Adipocyte (in vitro differentiated cells): ENCODE measurements around the gene AKAP5.

Experiments used
- DNase-seq: peaks from one replicate; pipeline ENCODE4 v3.0.0-alpha.2; 2015; ENCODE audit warnings: low read depth
- H3K27me3 ChIP-seq: replicated peaks from 2 replicates; pipeline ENCODE4 v1.7.0; 2013; ENCODE audit warnings: mild to moderate bottlenecking, low read length, moderate library complexity; ENCODE audit not compliant: control insufficient read depth, insufficient read depth
- H3K36me3 ChIP-seq: 2 replicates; pipeline ENCODE4 v1.7.0; 2013; ENCODE audit warnings: low read length, mild to moderate bottlenecking, moderate library complexity; ENCODE audit not compliant: control insufficient read depth, insufficient read depth, severe bottlenecking
- H3K4me1 ChIP-seq: 2 replicates; pipeline ENCODE4 v1.7.0; 2013; ENCODE audit warnings: mild to moderate bottlenecking, low read length, moderate library complexity; ENCODE audit not compliant: control insufficient read depth, insufficient read depth
- H3K4me3 ChIP-seq: 2 replicates; pipeline ENCODE4 v1.7.0; 2013; ENCODE audit warnings: mild to moderate bottlenecking, low read length, moderate library complexity
- H3K9ac ChIP-seq: 2 replicates; pipeline ENCODE4 v1.7.0; 2013; ENCODE audit warnings: mild to moderate bottlenecking, low read length, moderate library complexity
- H3K9me3 ChIP-seq: 2 replicates; pipeline ENCODE4 v1.7.0; 2013; ENCODE audit warnings: mild to moderate bottlenecking, low read length, moderate library complexity; ENCODE audit not compliant: control insufficient read depth

The AKAP5 gene

GRCh38 chr14:64461221-64461620 lies 4.1 kb upstream of the AKAP5 start:
- no peak overlapping the region for H3K9ac ChIP-seq
- H3K27me3 ChIP-seq, result no peaks in the 10 kb centered on the region
- no peak for DNase-seq
- H3K4me3 ChIP-seq, result no peak overlapping the region
- peaks cover 12% of the 10 kb centered on the region for H3K4me1 ChIP-seq
- H3K36me3 ChIP-seq, result peaks cover 36% of the 10 kb centered on the region
- H3K9me3 ChIP-seq, result no peaks in the 10 kb centered on the region

GRCh38 chr14:64463195-64463594 lies 2.1 kb upstream of the AKAP5 start:
- no peaks in the 10 kb centered on the region for H3K27me3 ChIP-seq
- H3K36me3 ChIP-seq, result peaks cover 22% of the 10 kb centered on the region
- no peak for DNase-seq
- H3K4me1 ChIP-seq, result peaks cover 28% of the 10 kb centered on the region
- no peak overlapping the region for H3K4me3 ChIP-seq
- no peaks in the 10 kb centered on the region for H3K9me3 ChIP-seq
- H3K9ac ChIP-seq, result no peak overlapping the region

GRCh38 chr14:64463873-64464272 lies 1.4 kb upstream of the AKAP5 start:
- Histone ChIP-seq H3K4me1 (peaks cover 28% of the 10 kb centered on the region), H3K36me3 (peaks cover 16% of the 10 kb centered on the region), H3K9me3 (no peaks in the 10 kb centered on the region), H3K4me3 (no peak overlapping the region), H3K27me3 (no peaks in the 10 kb centered on the region), H3K9ac (no peak overlapping the region)
- DNase-seq, result no peak

- peak overlapping the region; percentile 25 for H3K9ac ChIP-seq
- peaks cover 9% of the 10 kb centered on the region for H3K36me3 ChIP-seq
- peak overlapping the region; percentile 83 for H3K4me3 ChIP-seq
- no peaks in the 10 kb centered on the region for H3K9me3 ChIP-seq
- no peaks in the 10 kb centered on the region for H3K27me3 ChIP-seq
- peaks cover 25% of the 10 kb centered on the region for H3K4me1 ChIP-seq
- no peak for DNase-seq
Observed at GRCh38 chr14:64464651-64465050, 648 bp upstream of the AKAP5 start.

- peak; percentile 81 for DNase-seq
Observed at GRCh38 chr14:64465831-64466554, 694 bp downstream of the AKAP5 start.

GRCh38 chr14:64467101-64467500 lies 1.8 kb downstream of the AKAP5 start:
- no peaks in the 10 kb centered on the region for H3K27me3 ChIP-seq
- H3K9me3 ChIP-seq, result no peaks in the 10 kb centered on the region
- H3K4me3 ChIP-seq, result no peak overlapping the region
- peak; percentile 15 for DNase-seq
- H3K4me1 ChIP-seq, result peaks cover 25% of the 10 kb centered on the region
- peak overlapping the region; percentile 17 for H3K9ac ChIP-seq
- H3K36me3 ChIP-seq, result no peaks in the 10 kb centered on the region

More at GRCh38 chr14:64465831-64466554, 694 bp downstream of the AKAP5 start:
- peaks cover 25% of the 10 kb centered on the region for H3K4me1 ChIP-seq
- no peaks in the 10 kb centered on the region for H3K27me3 ChIP-seq
- peak overlapping the region; percentile 83 for H3K4me3 ChIP-seq
- no peaks in the 10 kb centered on the region for H3K9me3 ChIP-seq
- H3K36me3 ChIP-seq, result peaks cover 4% of the 10 kb centered on the region
- H3K9ac ChIP-seq, result peak overlapping the region; percentile 55

- DNase-seq, result no peak
- H3K4me3 ChIP-seq, result no peak overlapping the region
- H3K27me3 ChIP-seq, result no peaks in the 10 kb centered on the region
- peak overlapping the region; percentile 17 for H3K9ac ChIP-seq
- H3K9me3 ChIP-seq, result no peaks in the 10 kb centered on the region
- H3K36me3 ChIP-seq, result no peaks in the 10 kb centered on the region
- H3K4me1 ChIP-seq, result peaks cover 25% of the 10 kb centered on the region
Observed at GRCh38 chr14:64467566-64467965, 2.3 kb downstream of the AKAP5 start.

GRCh38 chr14:64468451-64468850 lies 3.2 kb downstream of the AKAP5 start:
- no peaks in the 10 kb centered on the region for H3K9me3 ChIP-seq
- DNase-seq, result no peak
- H3K36me3 ChIP-seq, result no peaks in the 10 kb centered on the region
- peaks cover 25% of the 10 kb centered on the region for H3K4me1 ChIP-seq
- no peak overlapping the region for H3K9ac ChIP-seq
- no peak overlapping the region for H3K4me3 ChIP-seq
- H3K27me3 ChIP-seq, result no peaks in the 10 kb centered on the region

- Histone ChIP-seq H3K27me3 (no peaks in the 10 kb centered on the region), H3K36me3 (no peaks in the 10 kb centered on the region), H3K4me3 (no peak overlapping the region), H3K4me1 (peaks cover 8% of the 10 kb centered on the region), H3K9ac (no peak overlapping the region), H3K9me3 (no peaks in the 10 kb centered on the region)
- no peak for DNase-seq
Observed at GRCh38 chr14:64474041-64474440, 8.7 kb downstream of the AKAP5 start.

GRCh38 chr14:64474698-64475097 lies 9.4 kb downstream of the AKAP5 start:
- Histone ChIP-seq H3K9me3 (no peaks in the 10 kb centered on the region), H3K36me3 (no peaks in the 10 kb centered on the region), H3K4me1 (peaks cover 8% of the 10 kb centered on the region), H3K27me3 (no peaks in the 10 kb centered on the region), H3K4me3 (no peak overlapping the region), H3K9ac (no peak overlapping the region)
- no peak for DNase-seq

- Histone ChIP-seq H3K9ac (no peak overlapping the region), H3K36me3 (no peaks in the 10 kb centered on the region), H3K27me3 (no peaks in the 10 kb centered on the region), H3K9me3 (no peaks in the 10 kb centered on the region), H3K4me3 (no peak overlapping the region), H3K4me1 (peaks cover 8% of the 10 kb centered on the region)
- no peak for DNase-seq
Observed at GRCh38 chr14:64475585-64476273, 10.4 kb downstream of the AKAP5 start.
